GM12872 (cell line): ENCODE measurements around the gene MYL7.

ENCODE experiments used
- TF ChIP-seq, protein P1 (sequence below): IDR thresholded peaks from 3 replicates; pipeline ENCODE4 v1.5.1; 2011; ENCODE audit warnings: low read depth, mild to moderate bottlenecking, low read length, moderate library complexity; ENCODE audit not compliant: insufficient read depth

Gene MYL7

DNA sequence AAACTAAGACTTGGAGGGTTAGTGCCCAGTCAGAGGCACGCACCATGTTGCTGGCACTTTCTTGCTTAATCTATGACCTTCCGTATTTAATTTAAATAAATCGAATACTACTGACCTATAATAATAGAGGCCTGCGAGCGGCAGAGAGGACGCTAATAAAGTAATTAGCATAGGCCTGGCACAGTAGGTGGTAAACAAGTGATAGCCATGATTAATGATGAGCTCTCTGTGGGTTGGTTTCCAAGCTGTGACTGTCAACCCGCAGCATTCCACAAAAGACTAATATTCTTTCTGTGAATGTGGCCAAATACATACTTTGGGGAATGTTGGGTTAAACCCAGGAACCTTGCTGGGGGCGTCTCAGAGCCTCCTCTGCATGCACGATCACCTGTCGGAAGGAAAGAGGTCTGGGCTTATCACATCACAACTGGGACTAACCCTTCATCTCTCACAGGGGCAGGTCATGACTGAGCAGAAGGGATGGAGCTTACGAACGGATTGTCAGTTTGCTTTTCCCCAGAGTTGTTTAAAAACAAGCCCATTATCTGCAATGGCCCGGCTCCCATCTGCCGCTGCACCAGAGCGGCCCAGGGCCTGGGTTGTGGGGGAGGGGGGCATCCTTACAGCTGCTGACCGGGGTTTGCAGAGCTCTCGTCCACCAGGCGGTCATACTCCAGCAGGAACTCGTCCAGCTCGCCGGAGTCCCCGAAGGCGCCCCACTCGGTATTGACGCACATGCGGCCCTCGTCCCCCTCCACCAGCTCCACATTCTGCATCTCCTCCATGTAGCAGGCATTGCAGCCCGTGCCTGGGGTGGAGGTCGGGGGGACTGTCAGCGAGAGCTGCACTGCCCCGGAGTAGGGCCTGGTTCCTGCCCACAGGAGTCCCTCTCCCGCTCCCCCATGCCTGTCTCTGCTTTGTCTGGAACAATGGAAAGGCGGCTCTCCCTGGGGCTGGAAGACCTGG is 6.2 kb upstream of the MYL7 start:
- TF ChIP-seq, protein P1, sequence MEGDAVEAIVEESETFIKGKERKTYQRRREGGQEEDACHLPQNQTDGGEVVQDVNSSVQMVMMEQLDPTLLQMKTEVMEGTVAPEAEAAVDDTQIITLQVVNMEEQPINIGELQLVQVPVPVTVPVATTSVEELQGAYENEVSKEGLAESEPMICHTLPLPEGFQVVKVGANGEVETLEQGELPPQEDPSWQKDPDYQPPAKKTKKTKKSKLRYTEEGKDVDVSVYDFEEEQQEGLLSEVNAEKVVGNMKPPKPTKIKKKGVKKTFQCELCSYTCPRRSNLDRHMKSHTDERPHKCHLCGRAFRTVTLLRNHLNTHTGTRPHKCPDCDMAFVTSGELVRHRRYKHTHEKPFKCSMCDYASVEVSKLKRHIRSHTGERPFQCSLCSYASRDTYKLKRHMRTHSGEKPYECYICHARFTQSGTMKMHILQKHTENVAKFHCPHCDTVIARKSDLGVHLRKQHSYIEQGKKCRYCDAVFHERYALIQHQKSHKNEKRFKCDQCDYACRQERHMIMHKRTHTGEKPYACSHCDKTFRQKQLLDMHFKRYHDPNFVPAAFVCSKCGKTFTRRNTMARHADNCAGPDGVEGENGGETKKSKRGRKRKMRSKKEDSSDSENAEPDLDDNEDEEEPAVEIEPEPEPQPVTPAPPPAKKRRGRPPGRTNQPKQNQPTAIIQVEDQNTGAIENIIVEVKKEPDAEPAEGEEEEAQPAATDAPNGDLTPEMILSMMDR, result no peak

DNA sequence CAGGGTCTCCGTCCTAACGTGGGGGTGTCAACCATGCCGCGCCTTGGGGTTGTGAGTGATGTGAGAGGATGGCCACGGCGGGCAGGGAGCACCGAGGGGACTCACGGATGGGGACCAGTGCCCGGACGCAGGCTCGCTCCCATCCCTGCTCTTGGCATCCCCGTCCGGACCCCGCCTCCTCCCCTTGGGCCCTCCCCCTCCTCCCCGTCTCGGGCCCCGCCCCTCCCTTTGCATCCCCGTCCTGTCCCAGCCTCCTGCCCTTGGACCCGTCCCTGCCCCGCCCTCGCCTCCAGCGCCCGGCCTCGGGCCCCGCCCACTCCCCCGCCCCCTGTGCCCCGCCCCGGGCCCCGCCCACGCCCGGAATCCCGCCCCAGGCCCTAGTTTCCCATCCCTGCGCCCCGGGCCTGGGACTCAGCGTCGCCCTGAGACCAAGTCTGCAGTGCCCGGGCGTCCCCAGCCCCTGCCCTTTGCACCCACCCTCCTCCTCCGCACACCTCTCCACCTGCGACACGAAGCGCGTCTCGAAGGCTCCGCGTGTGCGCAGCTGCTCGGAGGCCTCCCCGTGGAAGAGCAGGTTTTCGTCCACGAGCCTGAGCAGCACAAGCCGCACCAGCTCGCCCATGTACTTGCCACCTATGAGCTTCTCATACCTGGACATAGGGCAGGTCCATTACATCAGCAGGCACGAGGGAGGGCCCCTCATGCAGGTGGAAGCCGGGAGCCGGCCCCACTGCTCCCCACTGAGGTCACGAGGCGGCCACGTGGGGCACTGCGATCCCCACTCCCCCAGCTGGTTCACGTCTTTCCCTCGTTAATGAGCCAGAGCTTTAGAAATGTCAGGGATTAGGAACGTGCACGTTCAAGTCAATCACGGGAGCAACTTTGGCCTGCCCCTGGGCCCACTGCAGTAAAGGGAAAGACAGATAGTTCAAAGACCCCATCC is 5.1 kb upstream of the MYL7 start:
- TF ChIP-seq, protein P1, result no peak

DNA sequence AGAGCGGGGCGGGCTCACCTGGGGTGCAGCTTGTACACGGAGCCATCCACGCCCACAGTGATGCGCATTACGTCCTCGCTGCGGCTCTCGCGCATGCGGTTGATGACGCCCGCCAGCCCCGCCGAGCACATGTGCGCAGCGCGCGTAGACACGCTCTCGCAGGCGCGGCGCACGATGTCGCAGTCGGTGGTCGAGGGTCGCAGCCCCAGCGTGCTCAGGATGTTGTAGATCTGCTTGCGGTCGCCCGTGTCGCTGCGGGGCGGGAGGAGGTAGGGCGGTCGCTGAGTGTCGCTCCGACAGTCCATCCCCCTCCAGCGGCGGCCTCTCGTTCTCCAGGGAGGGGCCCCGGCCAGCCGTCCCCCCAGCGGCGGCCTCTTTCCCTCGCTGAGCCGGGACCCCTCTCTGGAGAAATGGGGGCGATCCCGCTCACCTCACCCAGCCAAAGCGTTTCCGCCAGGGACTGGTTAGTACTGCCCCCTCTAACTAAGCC is 4.4 kb upstream of the MYL7 start:
- TF ChIP-seq, protein P1, result no peak

DNA sequence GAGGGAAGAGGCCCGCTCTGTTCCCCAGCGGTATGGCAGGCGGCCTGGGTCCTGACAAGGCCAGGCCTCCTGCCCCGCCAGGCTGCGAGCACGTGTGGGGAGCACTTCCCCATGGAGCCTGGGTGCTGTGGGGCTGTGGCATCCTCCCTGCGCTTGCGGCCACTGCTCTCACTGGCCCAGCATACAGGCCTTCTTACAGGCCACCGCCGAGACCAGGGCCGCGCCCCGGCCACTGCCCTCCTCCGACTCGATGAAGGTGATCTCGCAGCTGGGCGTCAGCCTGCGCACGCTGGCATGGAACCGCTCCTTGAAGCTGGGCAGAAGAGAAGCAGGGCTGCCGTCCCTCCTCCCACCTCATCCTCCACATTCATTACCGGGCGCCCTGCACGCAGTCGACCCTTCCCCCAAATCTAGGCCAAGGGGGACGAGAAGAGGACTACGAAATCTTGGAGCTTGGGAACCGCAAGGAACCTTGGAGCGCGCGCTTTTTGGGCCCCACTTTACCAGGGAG is 3.9 kb upstream of the MYL7 start:
- TF ChIP-seq, protein P1, result no peak

GRCh38 chr7:44144426-44144967 is 3.4 kb upstream of the MYL7 start:
- TF ChIP-seq, protein P1, result no peak

- TF ChIP-seq, protein P1, result no peak
These were observed 2.6 kb upstream of the MYL7 start for GRCh38 chr7:44143646-44144250.
